ENCODE measurements around the gene FIBP. TPM values are rescaled to one million over a fixed set of nuclear protein-coding genes. Genes with fewer than 3 reads are reported as not detected.
A peak's percentile ranks its signal among the peaks of the same experiment; 100 is the strongest.

FIBP gene
- polyA plus RNA-seq, 4 donors: 57.6 to 131 (median 86.9) TPM

DNA sequence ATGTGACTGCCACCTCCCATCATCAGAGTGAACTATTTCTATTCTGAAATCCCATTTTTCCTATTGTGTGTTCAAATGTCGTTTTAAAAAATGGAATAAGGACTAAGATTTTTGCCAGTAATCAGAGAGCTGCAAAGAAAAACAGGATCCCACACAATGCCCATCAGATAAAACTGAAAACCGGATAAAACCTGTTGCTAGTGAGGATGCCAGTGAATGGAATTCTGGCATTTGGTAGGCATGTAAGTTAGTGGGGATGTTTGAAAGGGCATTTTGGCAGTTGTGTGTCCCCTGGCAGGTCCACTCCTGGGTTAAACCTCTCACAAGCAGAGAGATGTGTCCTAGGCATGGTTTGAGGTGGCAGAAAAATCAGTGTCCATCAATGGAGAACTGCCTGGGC lies 37.1 kb upstream of the FIBP start:
- no peaks in the 10 kb centered on the region for H3K9me3 ChIP-seq (ENCODE audit: control insufficient read depth in 2 of 2, insufficient read depth in 1 of 2, low read depth in 1 of 2, low read length in 1 of 2)
- no peaks in the 10 kb centered on the region for H3K27me3 ChIP-seq (ENCODE audit: control insufficient read depth in 3 of 3, insufficient read depth in 3 of 3, low read length in 3 of 3)
- peaks cover 0 to 6% (median 4%) of the 10 kb centered on the region in 3 donors for H3K4me1 ChIP-seq (ENCODE audit: control insufficient read depth in 3 of 3, insufficient read depth in 2 of 3, low read depth in 1 of 3, low read length in 2 of 3)
- FAIRE-seq (no peak), DNase-seq (no peak)
- no peak overlapping the region for H3K4me3 ChIP-seq (ENCODE audit: low read depth in 1 of 3, low read length in 3 of 3)
- no peak overlapping the region for H3K27ac ChIP-seq (ENCODE audit: low read depth in 1 of 3, low read length in 2 of 3)
- peaks cover 0 to 32% (median 3%) of the 10 kb centered on the region in 3 donors for H3K36me3 ChIP-seq (ENCODE audit: control insufficient read depth in 3 of 3, insufficient read depth in 2 of 3, low read depth in 1 of 3, low read length in 3 of 3)
- 45 to 75% (median 64%) methylated on average over 2 of the region's 2 CpGs for WGBS, 3 donors

DNA sequence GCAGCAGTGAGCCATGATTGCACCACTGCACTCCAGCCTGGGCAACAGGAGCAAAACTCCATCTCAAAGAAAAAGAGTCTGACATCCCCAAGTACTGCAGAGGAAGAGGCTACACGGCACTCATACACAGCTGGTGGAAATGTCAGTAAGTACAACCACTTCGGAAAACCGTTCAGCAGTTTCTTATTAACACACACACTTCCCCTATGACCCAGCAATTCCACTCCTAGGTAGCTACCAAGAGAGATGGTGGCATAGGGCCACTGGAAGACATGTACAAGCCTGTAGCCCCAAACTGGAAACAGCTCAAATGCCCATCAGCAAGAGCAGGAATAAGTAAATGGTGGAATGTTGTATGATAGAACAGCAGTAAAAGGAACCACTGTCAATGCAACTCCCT lies 34.3 kb upstream of the FIBP start:
- H3K36me3 ChIP-seq (ENCODE audit: control insufficient read depth in 3 of 3, insufficient read depth in 2 of 3, low read depth in 1 of 3, low read length in 3 of 3): peaks cover 0 to 38% (median 3%) of the 10 kb centered on the region in 3 donors
- 78 to 90% (median 82%) methylated on average over 3 of the region's 3 CpGs for WGBS, 3 donors
- H3K4me3 ChIP-seq (ENCODE audit: low read depth in 1 of 3, low read length in 3 of 3): no peak overlapping the region
- H3K9me3 ChIP-seq (ENCODE audit: control insufficient read depth in 2 of 2, insufficient read depth in 1 of 2, low read depth in 1 of 2, low read length in 1 of 2): no peaks in the 10 kb centered on the region
- no peaks in the 10 kb centered on the region for H3K27me3 ChIP-seq (ENCODE audit: control insufficient read depth in 3 of 3, insufficient read depth in 3 of 3, low read length in 3 of 3)
- DNase-seq (no peak), FAIRE-seq (no peak)
- H3K27ac ChIP-seq (ENCODE audit: low read depth in 1 of 3, low read length in 2 of 3): no peak overlapping the region
- peaks cover 0 to 17% (median 9%) of the 10 kb centered on the region in 3 donors for H3K4me1 ChIP-seq (ENCODE audit: control insufficient read depth in 3 of 3, insufficient read depth in 2 of 3, low read depth in 1 of 3, low read length in 2 of 3)

DNA sequence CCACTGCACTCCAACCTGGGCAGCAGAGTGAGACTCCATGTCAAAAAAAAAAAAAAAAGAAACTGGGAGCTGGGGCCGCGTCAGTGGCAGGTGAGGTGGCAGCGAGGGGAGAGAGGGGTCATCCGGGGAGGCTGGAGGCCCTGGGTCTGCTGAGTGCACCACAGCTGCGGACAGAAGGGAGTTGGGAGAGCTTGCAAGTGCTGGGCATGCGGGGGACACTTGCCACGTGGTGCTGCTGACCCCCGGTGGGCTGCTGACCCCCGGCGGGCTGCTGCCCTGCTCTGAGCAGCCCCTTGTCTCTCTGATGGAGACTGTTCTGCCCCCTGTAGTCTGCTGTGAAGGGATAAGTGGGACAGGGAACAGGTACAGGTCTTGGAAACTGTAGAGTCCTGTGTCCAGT lies 33.6 kb upstream of the FIBP start:
- Histone ChIP-seq H3K27ac (ENCODE audit: low read depth in 1 of 3, low read length in 2 of 3) (no peak overlapping the region), H3K4me1 (ENCODE audit: control insufficient read depth in 3 of 3, insufficient read depth in 2 of 3, low read depth in 1 of 3, low read length in 2 of 3) (peaks cover 3 to 22% (median 14%) of the 10 kb centered on the region in 3 donors), H3K27me3 (ENCODE audit: control insufficient read depth in 3 of 3, insufficient read depth in 3 of 3, low read length in 3 of 3) (no peaks in the 10 kb centered on the region), H3K36me3 (ENCODE audit: control insufficient read depth in 3 of 3, insufficient read depth in 2 of 3, low read depth in 1 of 3, low read length in 3 of 3) (peaks cover 0 to 45% (median 3%) of the 10 kb centered on the region in 3 donors), H3K4me3 (ENCODE audit: low read depth in 1 of 3, low read length in 3 of 3) (no peak overlapping the region), H3K9me3 (ENCODE audit: control insufficient read depth in 2 of 2, insufficient read depth in 1 of 2, low read depth in 1 of 2, low read length in 1 of 2) (no peaks in the 10 kb centered on the region)
- DNase-seq: no peak
- FAIRE-seq: no peak
- 90 to 95% (median 92%) methylated on average over 7 to 10 of the region's 10 CpGs for WGBS, 3 donors

DNA sequence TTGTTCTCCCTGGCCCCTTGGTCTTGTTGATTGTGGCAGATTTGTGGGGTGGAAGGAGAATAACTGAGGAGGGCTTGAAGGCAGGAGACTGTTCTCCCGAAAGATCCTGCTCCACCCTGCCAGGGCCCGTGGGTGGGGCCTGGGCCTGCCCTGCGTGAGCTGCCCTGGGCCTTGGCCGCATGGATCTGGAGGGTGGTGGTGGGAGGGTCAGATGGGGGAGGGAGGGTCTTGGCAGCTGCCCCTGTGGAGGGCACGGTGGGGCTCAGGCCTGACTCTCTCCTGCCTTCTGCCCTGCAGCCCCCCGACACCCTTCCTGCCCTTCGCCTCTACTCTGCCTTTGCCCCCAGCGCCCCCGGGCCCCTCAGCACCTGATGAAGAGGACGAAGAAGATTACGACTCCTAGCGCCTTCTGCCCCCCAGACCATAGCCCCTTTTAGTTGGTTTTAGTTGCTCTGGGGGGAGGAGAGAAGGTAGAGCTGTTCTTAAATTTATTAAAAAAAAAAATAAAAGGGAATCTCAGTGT lies 32.8 kb upstream of the FIBP start:
- no peak for FAIRE-seq
- no peak overlapping the region for H3K4me3 ChIP-seq (ENCODE audit: low read depth in 1 of 3, low read length in 3 of 3)
- peaks cover 3 to 22% (median 21%) of the 10 kb centered on the region in 3 donors for H3K4me1 ChIP-seq (ENCODE audit: control insufficient read depth in 3 of 3, insufficient read depth in 2 of 3, low read depth in 1 of 3, low read length in 2 of 3)
- no peaks in the 10 kb centered on the region for H3K9me3 ChIP-seq (ENCODE audit: control insufficient read depth in 2 of 2, insufficient read depth in 1 of 2, low read depth in 1 of 2, low read length in 1 of 2)
- H3K27ac ChIP-seq (ENCODE audit: low read depth in 1 of 3, low read length in 2 of 3): no peak overlapping the region
- WGBS, 3 donors: 84 to 88% (median 85%) methylated on average over 11 to 12 of the region's 12 CpGs
- DNase-seq: no peak
- no peaks in the 10 kb centered on the region for H3K27me3 ChIP-seq (ENCODE audit: control insufficient read depth in 3 of 3, insufficient read depth in 3 of 3, low read length in 3 of 3)
- H3K36me3 ChIP-seq (ENCODE audit: control insufficient read depth in 3 of 3, insufficient read depth in 2 of 3, low read depth in 1 of 3, low read length in 3 of 3): peaks cover 0 to 50% (median 3%) of the 10 kb centered on the region in 3 donors

DNA sequence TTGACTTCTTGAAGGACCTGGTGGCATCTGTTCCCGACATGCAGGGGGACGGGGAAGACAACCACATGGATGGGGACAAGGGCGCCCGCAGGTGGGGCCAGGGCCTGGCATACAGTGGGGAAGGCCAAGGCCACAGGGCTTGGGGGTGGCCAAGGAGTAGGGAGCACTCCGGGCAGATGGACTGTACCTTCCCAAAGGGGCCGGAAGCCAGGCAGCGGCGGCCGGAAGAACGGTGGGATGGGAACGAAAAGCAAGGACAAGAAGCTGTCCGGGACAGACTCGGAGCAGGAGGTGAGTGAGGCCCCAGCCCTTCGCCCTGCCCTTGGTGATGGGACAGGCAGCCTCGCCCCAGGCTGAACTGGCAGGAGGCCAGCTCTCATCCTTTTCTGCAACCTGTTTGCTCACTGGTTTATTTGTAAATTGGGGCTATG lies 32.1 kb upstream of the FIBP start:
- Histone ChIP-seq H3K4me1 (ENCODE audit: control insufficient read depth in 3 of 3, insufficient read depth in 2 of 3, low read depth in 1 of 3, low read length in 2 of 3) (peaks cover 3 to 22% (median 21%) of the 10 kb centered on the region in 3 donors), H3K27me3 (ENCODE audit: control insufficient read depth in 3 of 3, insufficient read depth in 3 of 3, low read length in 3 of 3) (no peaks in the 10 kb centered on the region), H3K36me3 (ENCODE audit: control insufficient read depth in 3 of 3, insufficient read depth in 2 of 3, low read depth in 1 of 3, low read length in 3 of 3) (peaks cover 0 to 50% (median 3%) of the 10 kb centered on the region in 3 donors), H3K9me3 (ENCODE audit: control insufficient read depth in 2 of 2, insufficient read depth in 1 of 2, low read depth in 1 of 2, low read length in 1 of 2) (no peaks in the 10 kb centered on the region), H3K4me3 (ENCODE audit: low read depth in 1 of 3, low read length in 3 of 3) (peak overlapping the region in 2 of 3 donors; percentile 85 to 90), H3K27ac (ENCODE audit: low read depth in 1 of 3, low read length in 2 of 3) (no peak overlapping the region)
- 31 to 60% (median 44%) methylated on average over 15 of the region's 15 CpGs for WGBS, 3 donors
- DNase-seq: no peak
- no peak for FAIRE-seq

DNA sequence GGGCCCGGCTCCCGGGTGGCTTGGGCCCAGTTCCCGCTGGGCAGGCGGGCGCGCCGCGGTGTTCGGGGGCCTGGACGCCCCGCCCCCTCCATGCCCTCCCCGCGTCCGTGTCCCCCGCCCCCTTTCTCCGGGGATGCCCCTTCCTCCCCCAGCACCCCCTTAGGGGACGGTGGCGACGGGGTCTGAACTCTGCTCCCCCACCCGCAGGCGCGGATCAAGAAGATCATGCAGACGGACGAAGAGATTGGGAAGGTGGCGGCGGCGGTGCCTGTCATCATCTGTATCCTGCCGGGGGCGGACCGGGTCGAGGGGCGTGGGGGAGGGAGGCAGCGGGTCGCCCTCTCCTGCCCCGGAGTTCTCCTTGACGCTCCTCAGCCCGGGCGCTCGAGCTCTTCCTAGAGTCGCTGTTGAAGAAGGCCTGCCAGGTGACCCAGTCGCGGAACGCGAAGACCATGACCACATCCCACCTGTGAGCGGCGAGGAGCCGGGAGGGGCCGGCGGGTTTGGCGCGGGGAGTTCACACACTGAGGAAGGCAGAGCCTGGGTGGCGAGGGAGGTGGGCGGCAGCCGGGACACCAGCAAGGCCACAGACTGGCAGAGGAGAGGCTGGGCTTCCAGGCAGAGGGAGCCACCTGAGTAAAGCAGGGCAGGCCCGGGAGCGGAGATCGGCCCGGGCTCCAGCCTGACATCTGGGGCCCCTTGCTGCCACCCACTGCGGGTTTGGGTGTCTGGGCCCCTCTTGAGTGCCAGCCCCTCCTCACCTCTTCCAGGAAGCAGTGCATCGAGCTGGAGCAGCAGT lies 31.5 kb upstream of the FIBP start:
- Histone ChIP-seq H3K27ac (ENCODE audit: low read depth in 1 of 3, low read length in 2 of 3) (peak overlapping the region; percentile 37 to 80 (median 53)), H3K9me3 (ENCODE audit: control insufficient read depth in 2 of 2, insufficient read depth in 1 of 2, low read depth in 1 of 2, low read length in 1 of 2) (no peaks in the 10 kb centered on the region), H3K36me3 (ENCODE audit: control insufficient read depth in 3 of 3, insufficient read depth in 2 of 3, low read depth in 1 of 3, low read length in 3 of 3) (peaks cover 0 to 48% (median 3%) of the 10 kb centered on the region in 3 donors), H3K4me1 (ENCODE audit: control insufficient read depth in 3 of 3, insufficient read depth in 2 of 3, low read depth in 1 of 3, low read length in 2 of 3) (peaks cover 3 to 22% (median 21%) of the 10 kb centered on the region in 3 donors), H3K4me3 (ENCODE audit: low read depth in 1 of 3, low read length in 3 of 3) (peak overlapping the region; percentile 78 to 90 (median 85)), H3K27me3 (ENCODE audit: control insufficient read depth in 3 of 3, insufficient read depth in 3 of 3, low read length in 3 of 3) (no peaks in the 10 kb centered on the region)
- DNase-seq (peak; percentile 41 to 69), FAIRE-seq (no peak)
- WGBS, 3 donors: 0 to 1% (median 1%) methylated on average over 41 to 60 of the region's 60 CpGs

DNA sequence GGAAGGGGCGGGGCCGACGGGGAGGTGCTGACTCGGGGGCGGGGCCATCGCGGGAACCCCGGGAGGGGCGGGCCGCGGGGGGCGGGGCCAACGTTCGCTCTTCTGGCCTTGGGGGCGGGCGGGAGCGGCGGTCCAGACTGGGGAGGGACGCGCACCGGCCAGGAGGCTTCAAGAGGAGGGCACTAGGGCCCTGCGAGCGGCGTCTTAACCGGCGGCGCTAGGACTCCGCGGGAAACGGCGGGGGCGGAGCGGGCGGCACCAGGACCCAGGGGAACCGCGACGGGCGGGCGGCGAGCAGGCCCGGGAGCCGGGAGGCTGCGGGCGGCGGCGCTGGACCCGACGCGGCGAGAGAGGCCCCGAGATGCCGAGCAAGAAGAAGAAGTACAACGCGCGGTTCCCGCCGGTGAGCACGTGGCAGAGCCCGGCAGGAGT lies 30.9 kb upstream of the FIBP start, which contains the start of gene DRAP1:
TSS of gene DRAP1 (plus strand) at position 286 of the 432 bp plus-strand sequence. CDS start at position 362, 76 bp downstream.
- 0 to 3% (median 1%) methylated on average over 21 to 59 of the region's 59 CpGs for WGBS, 3 donors
- FAIRE-seq: no peak
- peak within 1 kb of the TSS; percentile 53 to 89 (median 82) for H3K27ac ChIP-seq (ENCODE audit: low read depth in 1 of 3, low read length in 2 of 3)
- peak; percentile 98 to 99 for DNase-seq
- H3K4me3 ChIP-seq (ENCODE audit: low read depth in 1 of 3, low read length in 3 of 3): peak within 1 kb of the TSS; percentile 78 to 97 (median 90)
- H3K9me3 ChIP-seq (ENCODE audit: control insufficient read depth in 2 of 2, insufficient read depth in 1 of 2, low read depth in 1 of 2, low read length in 1 of 2): no peaks in the 10 kb centered on the region
- H3K36me3 ChIP-seq (ENCODE audit: control insufficient read depth in 3 of 3, insufficient read depth in 2 of 3, low read depth in 1 of 3, low read length in 3 of 3): peaks cover 0 to 44% (median 3%) of the 10 kb centered on the region in 3 donors
- H3K4me1 ChIP-seq (ENCODE audit: control insufficient read depth in 3 of 3, insufficient read depth in 2 of 3, low read depth in 1 of 3, low read length in 2 of 3): peaks cover 3 to 22% (median 21%) of the 10 kb centered on the region in 3 donors
- no peaks in the 10 kb centered on the region for H3K27me3 ChIP-seq (ENCODE audit: control insufficient read depth in 3 of 3, insufficient read depth in 3 of 3, low read length in 3 of 3)
